Right renal pelvis (tissue), 4 donors: ENCODE measurements around the gene TYW1. TPM values are rescaled to one million over a fixed set of nuclear protein-coding genes. Genes with fewer than 3 reads are reported as not detected.
"Not testable (repeated sequence)": the region's sequence is repeated elsewhere in the genome, so short reads cannot be mapped to it uniquely, and the experiment has no call there.

Experiments used
- DNase-seq, 4 donors: peaks; one replicate each; pipeline ENCODE4 v3.0.0-alpha.2; 2013; ENCODE audit warnings: low read depth in 4 of 4, low spot score in 3 of 4, missing footprints in 1 of 4
- polyA plus RNA-seq, 4 donors: library from polyadenylated mRNA; unstranded; fragments of 120-200 nt; gene quantifications; one replicate each; pipeline ENCODE4 v1.2.1, GENCODE V29; 2013; ENCODE audit not compliant: insufficient read length in 4 of 4

The TYW1 gene
- polyA plus RNA-seq, 4 donors = 21.4 to 25.9 (median 23.1) TPM

- DNase-seq = not testable (repeated sequence)
Measured at GRCh38 chr7:67114483-67115246, 118.0 kb downstream of the TYW1 start.

- not testable (repeated sequence) for DNase-seq
Measured at GRCh38 chr7:67120491-67120890, 123.9 kb downstream of the TYW1 start.

- not testable (repeated sequence) for DNase-seq
Measured at GRCh38 chr7:67128257-67128656, 131.6 kb downstream of the TYW1 start.

DNA sequence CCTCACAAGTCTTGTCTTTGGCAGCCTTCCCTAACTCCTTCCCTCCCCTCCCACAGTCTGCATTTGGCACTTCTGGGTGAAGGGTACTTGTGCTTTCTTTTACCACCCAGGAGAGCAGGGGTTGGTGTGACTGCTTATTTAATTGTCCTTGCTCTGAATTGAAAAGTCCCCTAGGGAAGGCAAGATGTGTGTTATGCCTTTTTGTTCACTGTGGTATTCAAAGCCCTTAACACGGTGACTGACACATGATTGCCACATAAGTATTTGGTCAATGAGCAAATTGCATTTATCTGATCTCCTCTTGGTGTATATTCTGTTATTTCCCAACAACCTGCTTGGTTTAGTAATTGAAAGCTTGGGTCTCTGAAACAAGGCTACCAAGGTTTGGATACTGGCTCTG lies 134.1 kb downstream of the TYW1 start:
- DNase-seq = not testable (repeated sequence)

GRCh38 chr7:67134912-67135311 lies 138.3 kb downstream of the TYW1 start:
- DNase-seq = not testable (repeated sequence)

GRCh38 chr7:67135617-67136486 lies 139.2 kb downstream of the TYW1 start:
- not testable (repeated sequence) for DNase-seq

DNA sequence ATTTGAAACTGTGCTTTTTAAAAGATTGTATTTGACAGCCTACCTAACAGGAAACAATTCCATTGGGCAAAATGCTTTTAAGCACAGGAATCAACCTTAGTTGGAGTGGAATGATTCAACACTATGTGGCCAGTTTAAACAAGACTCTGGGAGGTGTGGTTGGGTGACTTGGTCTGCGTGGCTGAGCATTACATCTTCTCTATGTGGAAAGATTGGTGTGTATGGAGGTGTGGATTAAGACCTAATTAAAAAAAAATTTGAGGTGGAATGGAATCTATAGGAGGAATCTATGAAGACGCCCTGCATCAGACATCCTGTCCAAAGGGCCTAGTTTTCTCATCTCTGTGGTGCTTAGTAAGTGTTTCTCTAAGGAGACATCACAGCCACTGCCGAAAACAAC lies 140.9 kb downstream of the TYW1 start:
- DNase-seq = not testable (repeated sequence)

DNA sequence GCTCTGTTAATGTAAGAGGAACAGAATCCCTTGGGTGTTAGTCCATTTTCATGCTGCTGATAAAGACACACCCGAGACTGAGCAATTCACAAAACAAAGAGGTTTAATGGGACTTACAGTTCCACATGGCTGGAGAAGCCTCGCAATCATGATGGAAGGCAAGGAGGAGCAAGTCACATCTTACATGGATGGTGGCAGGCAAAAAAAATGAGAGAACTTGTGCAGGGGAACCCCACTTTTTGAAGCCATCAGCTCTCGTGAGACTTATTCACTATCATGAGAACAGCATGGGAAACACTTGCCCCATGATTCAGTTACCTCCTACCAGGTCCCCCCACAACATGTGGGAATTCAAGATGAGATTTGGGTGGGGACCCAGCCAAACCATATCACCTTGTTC lies 143.2 kb downstream of the TYW1 start:
- DNase-seq = not testable (repeated sequence)

DNA sequence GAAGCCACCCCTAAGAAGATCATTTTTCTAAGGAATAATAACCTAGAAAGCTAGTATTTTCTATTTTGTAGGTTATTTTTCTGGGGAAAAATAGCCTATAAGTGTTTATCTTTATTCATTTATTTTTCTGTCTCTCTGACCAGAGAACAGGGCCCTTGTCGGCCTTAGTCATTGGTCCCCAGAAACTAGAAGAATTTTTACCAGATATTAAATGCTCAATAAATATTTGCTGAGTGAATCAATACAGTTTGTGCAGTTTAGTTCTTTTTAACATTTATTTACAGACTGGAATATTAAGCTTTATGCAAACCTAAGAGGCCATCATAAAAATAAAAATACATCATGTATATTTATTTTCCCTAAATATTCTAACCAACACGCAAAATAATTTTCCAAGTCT lies 144.4 kb downstream of the TYW1 start:
- DNase-seq = not testable (repeated sequence)

GRCh38 chr7:67143091-67143786 lies 146.6 kb downstream of the TYW1 start:
- DNase-seq = not testable (repeated sequence)

GRCh38 chr7:67145581-67146193 lies 149.1 kb downstream of the TYW1 start:
- DNase-seq = not testable (repeated sequence)

- not testable (repeated sequence) for DNase-seq
Measured at GRCh38 chr7:67149131-67149530, 152.5 kb downstream of the TYW1 start.

- DNase-seq = not testable (repeated sequence)
Measured at GRCh38 chr7:67154374-67154773, 157.7 kb downstream of the TYW1 start.

- DNase-seq = not testable (repeated sequence)
Measured at GRCh38 chr7:67156064-67156463, 159.4 kb downstream of the TYW1 start.

DNA sequence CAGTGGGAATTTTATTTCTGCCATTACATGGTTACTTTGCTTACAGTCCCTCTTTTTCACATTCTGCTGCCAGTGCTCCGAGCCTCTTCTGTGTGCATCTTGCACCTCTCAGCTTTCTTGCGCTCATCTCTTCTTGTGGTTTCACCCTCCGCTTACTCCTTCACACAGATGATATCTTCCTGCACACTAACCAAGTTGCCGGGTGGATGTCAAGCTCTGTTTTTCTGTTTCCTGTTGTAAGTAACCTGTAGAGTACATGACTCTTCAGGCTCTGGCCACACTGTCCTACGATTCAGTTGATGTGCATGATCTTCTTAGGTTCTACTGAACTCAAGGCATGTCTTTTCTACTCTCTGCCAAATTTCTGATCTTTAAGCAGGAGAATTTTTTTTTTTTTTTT lies 166.7 kb downstream of the TYW1 start:
- not testable (repeated sequence) for DNase-seq

- DNase-seq = not testable (repeated sequence)
Measured at GRCh38 chr7:67171151-67171550, 174.5 kb downstream of the TYW1 start.

DNA sequence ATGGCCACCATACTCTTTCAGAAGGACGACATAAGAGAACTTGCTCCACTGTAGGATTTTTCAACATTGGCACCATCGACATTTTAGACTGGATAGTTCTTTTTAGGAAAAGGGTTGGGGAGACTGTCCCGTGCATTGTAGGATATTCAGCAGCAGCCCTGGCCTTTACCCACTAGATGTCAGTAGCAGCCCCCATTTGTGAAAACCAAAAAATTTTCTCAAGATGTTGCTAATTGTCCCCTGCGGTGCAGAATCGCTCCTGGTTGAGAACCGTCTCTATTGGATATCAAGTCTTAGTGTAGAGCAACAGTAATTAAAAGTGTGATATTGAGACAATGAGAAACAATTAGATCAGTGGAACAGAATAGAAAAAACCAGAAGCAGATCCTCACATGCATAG lies 180.1 kb downstream of the TYW1 start:
- DNase-seq = not testable (repeated sequence)

DNA sequence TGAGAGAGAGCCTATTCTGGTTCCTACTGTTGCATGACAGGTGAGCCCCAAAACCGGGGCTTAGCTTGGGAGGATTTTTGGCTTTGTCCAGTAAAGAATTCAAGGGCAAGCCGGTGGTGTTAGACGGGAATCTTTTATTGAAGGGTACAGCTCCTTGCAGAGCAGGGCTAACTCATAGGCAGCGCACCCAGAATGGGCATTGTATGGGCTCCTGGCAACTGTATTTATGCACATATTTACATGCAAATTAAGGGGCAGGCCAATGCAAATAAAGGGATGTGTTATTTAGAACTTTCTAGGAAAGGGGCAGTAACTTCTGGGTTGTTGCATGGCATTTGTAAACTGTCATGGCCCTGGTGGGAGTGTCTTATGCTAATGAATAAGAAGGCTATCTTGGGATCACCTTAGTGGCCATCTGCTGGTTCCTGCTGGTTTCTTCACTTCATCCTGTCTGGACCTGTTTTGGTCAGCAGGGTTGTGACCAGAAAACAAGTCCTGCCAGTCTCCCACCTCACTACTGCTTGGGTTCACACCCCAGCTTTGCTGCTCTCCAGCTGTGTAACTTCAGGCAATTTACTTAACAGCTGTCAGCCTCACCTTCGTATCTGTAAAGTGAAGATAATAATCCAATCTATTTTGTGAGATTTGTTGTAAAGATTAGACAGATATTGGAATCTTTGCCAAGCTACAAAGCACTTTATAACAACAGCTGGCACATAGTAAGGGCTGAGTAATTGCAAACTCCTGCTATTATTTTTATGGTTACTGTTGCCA lies 182.5 kb downstream of the TYW1 start:
- not testable (repeated sequence) for DNase-seq

- not testable (repeated sequence) for DNase-seq
Measured at GRCh38 chr7:67182956-67183750, 186.5 kb downstream of the TYW1 start.
